Esophagus (tissue), 2 donors: ENCODE results near the gene OR51B5. TPM values are rescaled to one million over a fixed set of nuclear protein-coding genes. Genes with fewer than 3 reads are reported as not detected.
"Not testable (repeated sequence)": the region's sequence is repeated elsewhere in the genome, so short reads cannot be mapped to it uniquely, and the experiment has no call there.

Experiments
- H3K27ac ChIP-seq, 2 donors: one replicate each; pipeline ENCODE4 v1.5.1; 2013; ENCODE audit warnings: low read depth in 2 of 2, mild to moderate bottlenecking in 2 of 2, inconsistent platforms in 1 of 2, low read length in 1 of 2, moderate library complexity in 1 of 2
- H3K27me3 ChIP-seq, 2 donors: one replicate each; pipeline ENCODE4 v1.6.1; 2013; ENCODE audit warnings: low read length in 2 of 2, control low read depth in 1 of 2, mild to moderate bottlenecking in 1 of 2; ENCODE audit not compliant: insufficient read depth in 2 of 2, control insufficient read depth in 1 of 2
- H3K36me3 ChIP-seq, 2 donors: one replicate each; pipeline ENCODE4 v1.6.1; 2013; ENCODE audit warnings: low read length in 1 of 2; ENCODE audit not compliant: control insufficient read depth in 2 of 2, insufficient read depth in 2 of 2
- H3K4me1 ChIP-seq, 2 donors: one replicate each; pipeline ENCODE4 v1.6.1; 2013; ENCODE audit warnings: low read length in 1 of 2; ENCODE audit not compliant: control insufficient read depth in 2 of 2, insufficient read depth in 2 of 2
- H3K4me3 ChIP-seq, 2 donors: one replicate each; pipeline ENCODE4 v1.5.1; 2013; ENCODE audit warnings: low read length in 2 of 2, mild to moderate bottlenecking in 2 of 2, low read depth in 1 of 2, moderate library complexity in 1 of 2
- H3K9me3 ChIP-seq, 2 donors: one replicate each; pipeline ENCODE4 v1.6.1; 2013; ENCODE audit warnings: mild to moderate bottlenecking in 2 of 2, low read depth in 1 of 2, low read length in 1 of 2, moderate library complexity in 1 of 2; ENCODE audit not compliant: control insufficient read depth in 2 of 2, insufficient read depth in 1 of 2
- WGBS, 2 donors: extraction: QIAGEN DNeasy Blood & Tissue Kit; methylation state at CpG; one replicate each; pipeline ENCODE4 v1.1.7; 2013; 5-methylcytosine and 5-hydroxymethylcytosine counted together
- polyA plus RNA-seq, 2 donors: library from polyadenylated mRNA; stranded (reverse); fragments of 200-250 nt; gene quantifications; one replicate each; pipeline ENCODE4 v1.2.3, GENCODE V29; 2013
- donor health status: healthy with polysubstance abuse.
- donor health status: Bipolar disorder and iron deficiency.

Gene OR51B5
- polyA plus RNA-seq, 2 donors = not detected

DNA sequence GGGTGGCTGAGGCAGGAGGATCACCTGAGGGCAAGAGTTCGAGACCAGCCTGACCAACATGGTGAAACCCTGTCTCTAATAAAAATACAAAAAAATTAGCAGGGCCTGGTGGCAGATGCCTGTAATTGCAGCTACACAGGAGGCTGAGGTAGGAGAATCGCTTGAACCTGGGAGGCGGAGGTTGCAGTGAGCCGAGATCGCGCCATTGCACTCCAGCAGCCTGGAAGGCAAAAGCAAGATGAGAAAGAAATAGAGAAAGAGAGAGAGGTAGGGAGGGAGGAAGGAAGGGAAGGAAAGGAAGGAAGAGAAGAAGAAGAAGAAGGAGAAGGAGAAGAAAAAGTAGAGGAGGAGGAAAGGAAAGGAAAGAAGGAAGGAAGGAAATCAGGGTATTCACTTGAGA is 23.0 kb upstream of the OR51B5 start:
- WGBS, 2 donors = 86 to 91% methylated on average over 6 of the region's 6 CpGs
- H3K9me3 ChIP-seq = not testable (repeated sequence)

DNA sequence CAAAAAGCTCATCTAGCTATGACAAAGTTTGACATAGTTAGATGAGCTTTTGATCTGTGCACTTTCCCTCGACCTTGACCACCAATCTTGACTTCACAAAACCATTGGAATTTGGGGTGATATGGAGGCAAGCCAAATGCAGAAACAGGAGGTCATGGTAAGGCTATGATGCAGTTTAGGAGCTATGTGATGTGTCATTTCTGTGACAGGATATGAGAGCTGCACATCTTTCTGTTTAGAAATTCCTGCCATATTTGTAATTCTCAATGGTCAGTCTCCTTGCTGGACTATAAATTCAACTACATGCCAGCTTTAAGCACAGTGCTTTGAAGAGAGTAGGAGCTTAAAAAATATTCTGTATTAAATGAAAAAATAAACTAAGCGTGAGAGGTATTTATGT is 20.9 kb upstream of the OR51B5 start:
- WGBS, 2 donors = 49% methylated on average over 2 of the region's 2 CpGs

More for the DNA sequence above, 23.0 kb upstream of the OR51B5 start:
- not testable (repeated sequence) for H3K27ac ChIP-seq, H3K4me1 ChIP-seq, H3K27me3 ChIP-seq, H3K4me3 ChIP-seq, H3K36me3 ChIP-seq

DNA sequence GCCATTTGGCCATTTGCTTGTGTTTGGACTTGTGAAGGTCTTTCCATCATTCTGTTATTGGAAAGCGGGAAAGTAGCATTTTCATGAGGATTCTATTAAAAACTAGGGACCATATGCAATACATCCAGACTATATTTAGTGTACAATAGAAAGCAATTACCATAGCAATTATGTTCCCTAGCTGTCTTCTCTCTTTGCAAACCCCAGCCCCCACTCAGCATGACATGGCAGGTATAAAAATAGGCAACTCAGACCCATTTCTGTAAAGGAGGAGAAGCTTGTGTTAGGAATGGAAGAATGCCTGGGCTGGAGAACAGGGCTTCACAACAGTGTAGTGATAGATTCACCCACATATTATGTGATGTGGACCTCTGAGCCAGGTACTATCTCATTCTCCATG is 20.4 kb upstream of the OR51B5 start:
- Histone ChIP-seq H3K4me1 (no peaks in the 10 kb centered on the region), H3K27ac (no peak overlapping the region), H3K9me3 (no peaks in the 10 kb centered on the region), H3K4me3 (no peak overlapping the region), H3K27me3 (no peaks in the 10 kb centered on the region), H3K36me3 (no peaks in the 10 kb centered on the region)
- 81 to 82% methylated on average over 1 of the region's 1 CpG for WGBS, 2 donors

More for the DNA sequence above, 20.9 kb upstream of the OR51B5 start:
- Histone ChIP-seq H3K27ac (no peak overlapping the region), H3K4me3 (no peak overlapping the region), H3K4me1 (no peaks in the 10 kb centered on the region), H3K36me3 (no peaks in the 10 kb centered on the region), H3K27me3 (no peaks in the 10 kb centered on the region), H3K9me3 (no peaks in the 10 kb centered on the region)

DNA sequence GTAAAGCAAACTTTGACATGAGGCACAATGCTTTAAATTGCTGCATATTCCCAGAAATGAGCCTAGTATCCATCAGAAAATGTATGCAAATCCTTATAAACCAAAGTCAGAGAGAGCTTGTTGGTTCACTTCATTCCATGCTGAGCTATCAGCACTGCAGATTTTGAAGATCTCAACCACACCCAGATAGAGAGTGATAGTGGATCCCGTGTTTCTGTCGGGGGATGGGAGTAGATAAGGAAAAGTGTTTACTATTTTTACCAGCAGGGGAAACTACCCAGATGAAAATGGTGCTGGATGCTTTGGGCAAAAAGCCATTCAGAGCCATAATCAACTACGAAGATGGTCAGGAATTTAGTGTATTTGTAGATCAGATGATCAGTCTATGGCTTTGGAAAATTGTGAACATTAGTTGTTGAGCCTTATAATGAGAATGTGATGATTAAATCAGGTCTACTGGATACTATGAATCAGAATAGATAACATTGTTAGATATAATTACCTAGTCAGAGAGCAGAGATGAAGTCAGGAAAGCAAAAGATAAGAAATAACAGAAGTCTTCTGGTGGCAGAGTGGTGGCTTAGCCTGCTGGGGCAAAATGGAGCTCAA is 18.8 kb upstream of the OR51B5 start:
- H3K4me1 ChIP-seq = no peaks in the 10 kb centered on the region
- WGBS, 2 donors = 62 to 71% methylated on average over 3 of the region's 3 CpGs

DNA sequence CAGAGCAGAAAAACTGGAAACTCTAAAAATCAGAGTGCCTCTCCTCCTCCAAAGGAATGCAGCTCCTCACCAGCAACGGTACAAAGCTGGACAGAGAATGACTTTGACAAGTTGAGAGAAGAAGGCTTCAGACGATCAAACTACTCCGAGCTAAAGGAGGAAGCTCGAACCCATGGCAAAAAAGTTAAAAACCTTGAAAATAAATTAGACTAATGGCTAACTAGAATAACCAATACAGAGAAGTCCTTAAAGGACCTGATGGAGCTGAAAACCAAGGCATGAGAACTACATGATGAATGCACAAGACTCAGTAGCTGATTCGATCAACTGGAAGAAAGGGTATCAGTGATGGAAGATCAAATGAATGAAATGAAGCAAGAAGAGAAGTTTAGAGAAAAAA is 12.7 kb upstream of the OR51B5 start:
- not testable (repeated sequence) for H3K36me3 ChIP-seq, H3K4me1 ChIP-seq, H3K27me3 ChIP-seq, H3K4me3 ChIP-seq, H3K9me3 ChIP-seq, H3K27ac ChIP-seq
- WGBS, 2 donors = 83 to 84% methylated on average over 5 of the region's 5 CpGs

More for the DNA sequence above, 18.8 kb upstream of the OR51B5 start:
- Histone ChIP-seq H3K4me3 (no peak overlapping the region), H3K9me3 (no peaks in the 10 kb centered on the region), H3K36me3 (no peaks in the 10 kb centered on the region), H3K27ac (no peak overlapping the region), H3K27me3 (no peaks in the 10 kb centered on the region)

DNA sequence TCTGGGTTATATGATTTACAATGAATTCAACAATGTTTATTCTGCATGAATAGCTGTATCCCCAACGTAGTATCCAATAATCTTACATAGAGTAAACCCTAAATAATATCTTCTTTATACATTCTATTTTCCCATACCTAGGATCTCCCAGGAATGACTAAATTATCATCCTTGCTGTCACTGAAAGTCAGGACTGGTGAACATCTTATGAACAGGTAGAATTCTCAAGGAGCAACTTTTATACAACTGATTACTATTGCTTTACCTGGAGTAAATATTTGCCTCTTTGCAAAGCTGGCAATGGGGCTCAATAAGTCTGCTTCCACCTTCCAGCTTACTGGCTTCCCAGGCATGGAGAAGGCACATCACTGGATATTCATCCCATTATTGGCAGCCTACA is 7.9 kb upstream of the OR51B5 start, which contains the start of gene OR51B6:
OR51B6 (plus strand) TSS at position 301 of the 400 bp plus-strand sequence; CDS start at position 301, 0 bp downstream.
- Histone ChIP-seq H3K27me3 (no peaks in the 10 kb centered on the region), H3K27ac (no peak within 1 kb of the TSS), H3K4me1 (no peaks in the 10 kb centered on the region), H3K36me3 (no peaks in the 10 kb centered on the region), H3K9me3 (no peaks in the 10 kb centered on the region), H3K4me3 (no peak within 1 kb of the TSS)
- WGBS, 2 donors = 49 to 53% methylated on average over 1 of the region's 1 CpG

DNA sequence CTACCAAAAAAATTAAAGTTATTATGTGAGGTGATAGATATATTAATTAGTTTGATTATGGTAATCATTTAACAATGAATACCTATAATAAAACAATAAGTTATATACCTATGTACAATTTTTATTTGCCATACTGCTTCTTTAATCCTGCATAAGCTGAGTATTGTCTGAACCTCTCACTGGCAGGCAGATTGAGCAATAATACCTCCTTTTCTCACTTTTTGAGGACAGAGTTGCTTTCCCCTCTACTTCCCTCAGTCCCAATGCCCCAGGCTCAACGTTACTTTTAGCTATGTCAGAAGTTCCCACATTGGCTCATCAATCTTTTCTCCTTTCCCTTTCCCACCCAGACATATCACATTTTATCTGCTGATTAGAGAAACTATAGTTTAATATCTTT is 6.2 kb upstream of the OR51B5 start:
- H3K27me3 ChIP-seq = no peaks in the 10 kb centered on the region
- H3K4me1 ChIP-seq = no peaks in the 10 kb centered on the region
- H3K9me3 ChIP-seq = no peaks in the 10 kb centered on the region
- H3K36me3 ChIP-seq = no peaks in the 10 kb centered on the region
- no peak overlapping the region for H3K27ac ChIP-seq
- WGBS, 2 donors = 33 to 37% methylated on average over 1 of the region's 1 CpG
- no peak overlapping the region for H3K4me3 ChIP-seq

DNA sequence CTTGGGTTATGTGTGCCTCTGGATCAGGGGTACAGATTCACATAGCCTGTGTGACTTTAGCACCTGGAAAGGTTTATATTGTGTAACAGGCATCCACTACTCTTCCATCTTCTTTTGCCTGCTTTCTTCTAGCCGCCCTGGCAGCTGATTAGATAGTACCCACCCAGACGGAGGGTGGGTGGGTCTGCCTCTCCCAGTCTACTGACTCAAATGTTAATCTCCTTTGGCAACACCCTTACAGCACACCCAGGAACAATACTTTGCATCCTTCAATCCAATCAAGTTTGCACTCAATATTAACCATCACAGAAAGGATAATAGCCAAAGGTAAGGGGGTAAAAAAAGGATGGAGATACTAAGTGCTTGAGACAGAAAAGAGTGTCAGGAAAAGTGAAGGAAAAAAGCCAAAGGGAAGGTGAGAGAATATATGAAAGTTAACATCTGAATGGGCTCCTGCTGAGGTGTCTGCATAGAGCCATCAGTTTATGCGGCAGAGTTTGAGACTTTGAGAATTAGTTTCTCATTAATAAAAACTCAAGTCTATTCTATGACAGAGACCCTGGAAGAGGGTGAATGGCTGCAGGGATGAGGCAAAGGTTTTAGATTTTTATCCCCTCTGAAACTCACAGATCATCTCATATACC is 5.3 kb upstream of the OR51B5 start:
- no peaks in the 10 kb centered on the region for H3K27me3 ChIP-seq
- WGBS, 2 donors = 32 to 41% methylated on average over 3 of the region's 3 CpGs

DNA sequence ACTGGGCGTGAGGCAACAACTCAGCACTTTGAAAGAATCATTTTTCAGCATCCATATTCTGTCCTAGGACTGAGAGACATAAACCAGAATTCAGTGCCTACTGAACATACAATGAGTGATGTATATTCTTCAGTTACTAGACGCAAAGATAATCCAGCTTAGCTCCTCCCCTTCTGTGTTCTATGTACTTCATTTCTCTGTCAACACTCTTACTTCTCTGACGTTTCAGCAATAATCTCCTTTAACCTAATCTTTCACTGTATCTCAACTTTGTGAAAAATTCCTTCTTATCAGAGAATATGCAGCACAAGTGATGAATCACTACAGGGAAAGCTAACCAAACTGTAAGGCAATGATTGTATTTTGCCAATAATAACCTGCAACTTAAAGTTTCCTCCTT is 2.5 kb upstream of the OR51B5 start:
- H3K4me1 ChIP-seq = no peaks in the 10 kb centered on the region
- 57 to 62% methylated on average over 3 of the region's 3 CpGs for WGBS, 2 donors
- H3K4me3 ChIP-seq = no peak overlapping the region

More for the DNA sequence above, 5.3 kb upstream of the OR51B5 start:
- Histone ChIP-seq H3K9me3 (no peaks in the 10 kb centered on the region), H3K4me1 (no peaks in the 10 kb centered on the region), H3K27ac (no peak overlapping the region), H3K4me3 (no peak overlapping the region), H3K36me3 (no peaks in the 10 kb centered on the region)

DNA sequence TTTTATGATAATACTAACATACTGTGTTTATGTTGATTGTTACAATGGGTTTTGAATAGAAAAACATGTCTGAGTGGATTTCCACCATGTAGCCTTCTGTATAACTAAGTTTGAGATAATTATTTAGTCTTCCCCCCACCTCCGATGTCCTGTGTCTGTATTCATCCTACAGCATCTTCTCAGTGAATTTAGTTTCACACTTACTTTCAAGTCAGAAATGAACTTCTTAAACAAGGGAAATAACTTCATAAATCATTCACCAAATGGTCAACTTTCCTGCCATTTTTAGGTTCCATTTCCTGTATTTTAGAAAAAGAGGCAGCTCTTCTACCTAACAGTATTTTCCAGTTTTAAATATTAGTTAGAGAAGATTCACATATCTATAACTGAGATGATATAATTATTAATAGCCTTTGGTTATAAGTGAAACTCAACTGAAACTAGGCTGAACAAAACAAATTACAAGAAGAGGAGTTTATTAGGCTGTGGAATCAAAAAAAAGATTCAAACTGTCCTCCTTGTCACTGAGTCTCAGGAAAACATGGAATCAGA is 3.5 kb downstream of the OR51B5 start:
- H3K27ac ChIP-seq = no peak overlapping the region

More for the DNA sequence above, 2.5 kb upstream of the OR51B5 start:
- Histone ChIP-seq H3K9me3 (no peaks in the 10 kb centered on the region), H3K36me3 (no peaks in the 10 kb centered on the region), H3K27ac (no peak overlapping the region), H3K27me3 (no peaks in the 10 kb centered on the region)

More for the DNA sequence above, 3.5 kb downstream of the OR51B5 start:
- no peak overlapping the region for H3K4me3 ChIP-seq
- WGBS, 2 donors = 89 to 92% methylated on average over 1 of the region's 1 CpG
- no peaks in the 10 kb centered on the region for H3K9me3 ChIP-seq
- no peaks in the 10 kb centered on the region for H3K36me3 ChIP-seq
- no peaks in the 10 kb centered on the region for H3K27me3 ChIP-seq
- no peaks in the 10 kb centered on the region for H3K4me1 ChIP-seq
